ENCODE measurements around the gene TXK. TPM values are rescaled to one million over a fixed set of nuclear protein-coding genes. Genes with fewer than 3 reads are reported as not detected.

Gene TXK
- total RNA-seq, 4 donors from 2014 or later, result 1.7 to 5.2 (median 3.5) TPM

GRCh38 chr4:48022192-48022799 is 111.8 kb downstream of the TXK start:
- Histone ChIP-seq H3K4me3 (no peak overlapping the region), H3K36me3 (peaks cover 0 to 31% (median 0%) of the 10 kb centered on the region in 3 donors), H3K4me1 (peaks cover 0 to 24% (median 0%) of the 10 kb centered on the region in 3 donors), H3K27me3 (peaks cover 0 to 5% (median 0%) of the 10 kb centered on the region in 4 donors), H3K9me3 (no peaks in the 10 kb centered on the region), H3K27ac (no peak overlapping the region)
- 57 to 70% methylated on average over 3 of the region's 3 CpGs for WGBS, 2 donors
- intact Hi-C loops (cut with DNase I), result no loop called here
- DNase-seq, result no peak
- TF ChIP-seq CTCF (IDR thresholded peaks at IDR 0.05) (no peak), POLR2A (IDR thresholded peaks at IDR 0.05) (no peak)

DNA sequence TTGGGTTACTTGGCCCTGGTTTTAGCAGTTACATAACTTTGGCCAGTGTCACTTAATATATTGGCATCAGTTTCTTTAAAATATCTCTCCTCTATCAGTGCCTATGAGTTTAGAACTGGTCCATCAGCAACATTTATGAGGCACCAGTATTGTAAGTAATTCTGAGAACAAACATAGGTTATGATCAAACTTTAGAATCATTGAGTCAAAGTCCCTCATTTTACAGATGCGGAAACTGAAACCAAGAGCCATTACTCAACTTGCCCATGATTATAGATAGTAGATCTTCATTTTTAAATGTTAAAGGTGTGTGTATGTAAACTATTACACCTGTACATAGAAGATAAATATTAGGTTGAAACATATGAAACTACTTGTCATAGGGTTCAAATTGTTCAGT is 113.0 kb downstream of the TXK start:
- H3K27ac ChIP-seq, result no peak overlapping the region
- TF ChIP-seq CTCF (IDR thresholded peaks at IDR 0.05) (no peak), POLR2A (IDR thresholded peaks at IDR 0.05) (no peak)

DNA sequence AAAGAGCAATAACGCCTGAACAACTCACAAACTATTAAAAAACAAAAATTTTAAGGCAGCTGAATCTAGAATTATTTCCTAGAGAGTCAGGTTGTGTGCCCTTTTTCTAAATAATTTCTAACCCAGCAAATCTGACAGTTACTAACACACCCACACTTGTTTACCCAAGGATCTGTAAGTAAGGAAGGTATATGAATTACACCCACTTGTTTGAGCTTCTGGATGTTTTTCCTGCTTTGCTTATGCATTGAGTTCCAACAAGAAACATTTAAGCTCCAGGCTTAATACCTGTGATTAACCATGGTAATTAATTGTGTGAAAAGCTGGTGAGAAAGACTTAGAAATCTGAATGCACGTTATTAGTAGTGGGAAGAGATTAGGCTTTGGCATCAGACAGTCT is 115.9 kb downstream of the TXK start:
- H3K4me1 ChIP-seq, result peaks cover 0 to 53% (median 0%) of the 10 kb centered on the region in 3 donors
- no peaks in the 10 kb centered on the region for H3K36me3 ChIP-seq
- DNase-seq, result no peak
- peak overlapping the region in 3 of 4 donors; percentile 90 to 93 (median 92) for H3K27ac ChIP-seq
- H3K4me3 ChIP-seq, result peak overlapping the region; percentile 47 to 83 (median 70)
- TF ChIP-seq CTCF (IDR thresholded peaks at IDR 0.05) (no peak), POLR2A (IDR thresholded peaks at IDR 0.05) (no peak)
- intact Hi-C loops (cut with DNase I), result no loop called here
- peaks cover 0 to 13% (median 0%) of the 10 kb centered on the region in 4 donors for H3K27me3 ChIP-seq
- H3K9me3 ChIP-seq, result no peaks in the 10 kb centered on the region
- WGBS, 2 donors, result 35 to 49% methylated on average over 2 of the region's 2 CpGs

More for the DNA sequence above, 113.0 kb downstream of the TXK start:
- H3K4me1 ChIP-seq, result peaks cover 0 to 36% (median 0%) of the 10 kb centered on the region in 3 donors
- peaks cover 0 to 13% (median 0%) of the 10 kb centered on the region in 4 donors for H3K27me3 ChIP-seq
- H3K4me3 ChIP-seq, result no peak overlapping the region
- 48 to 69% methylated on average over 1 of the region's 1 CpG for WGBS, 2 donors
- no peaks in the 10 kb centered on the region for H3K9me3 ChIP-seq
- DNase-seq, result no peak
- intact Hi-C loops (cut with DNase I), result no loop called here
- peaks cover 0 to 19% (median 0%) of the 10 kb centered on the region in 3 donors for H3K36me3 ChIP-seq

DNA sequence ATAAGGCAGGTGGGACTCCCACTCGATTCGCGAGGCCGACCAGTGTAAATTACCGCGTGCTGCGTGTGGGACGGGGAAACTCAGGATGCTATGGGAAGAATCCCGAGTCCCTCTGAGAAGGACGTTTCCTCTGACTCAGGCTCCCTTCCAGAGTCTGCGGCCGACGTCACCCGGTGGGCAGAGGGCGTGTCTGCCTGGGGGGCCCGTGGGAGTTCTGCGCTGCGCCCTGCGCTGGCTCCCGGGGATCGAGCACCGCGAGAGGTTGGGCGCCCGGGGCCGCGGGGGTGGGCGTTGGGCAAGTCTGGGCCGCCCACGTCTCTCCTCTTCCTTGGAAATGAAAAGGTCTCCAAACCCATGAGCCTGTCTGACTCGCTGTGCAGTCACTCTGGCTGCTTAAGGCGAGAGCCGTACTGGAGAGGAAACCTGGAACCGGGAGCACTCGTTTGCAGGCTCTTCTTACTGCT is 116.9 kb downstream of the TXK start:
- peak overlapping the region; percentile 90 to 93 (median 92) for H3K27ac ChIP-seq
- intact Hi-C loops (cut with DNase I), result no loop called here
- no peaks in the 10 kb centered on the region for H3K36me3 ChIP-seq
- H3K27me3 ChIP-seq, result peaks cover 0 to 13% (median 0%) of the 10 kb centered on the region in 4 donors
- no peak for TF ChIP-seq POLR2A (IDR thresholded peaks at IDR 0.05)
- TF ChIP-seq CTCF (IDR thresholded peaks at IDR 0.05), result no peak
- H3K4me3 ChIP-seq, result peak overlapping the region; percentile 47 to 83 (median 70)
- H3K4me1 ChIP-seq, result peaks cover 0 to 58% (median 0%) of the 10 kb centered on the region in 3 donors
- no peak for DNase-seq
- 0% methylated on average over 3 of the region's 35 CpGs; no CpG with 5 or more reads in 1 of the 2 donors for WGBS, 2 donors
- no peaks in the 10 kb centered on the region for H3K9me3 ChIP-seq

Small RNA genes within 50 kb of the gene (small RNA-seq; reads per million reads assigned to genes)
- 0 reads per million in 4 donors for gene RF00019
- gene RF00026, result 0 reads per million in 4 donors
- gene RNU6-838P, result 0 reads per million in 4 donors

Other genes with a start within 250 kb of the TXK start
- gene NFXL1, start 219.7 kb downstream of the TXK start, total RNA-seq, result 10 to 100 TPM in 1 of 4 donors, 1 to 10 TPM in 3; 5.2 to 13.4 (median 7.5) TPM
- 1 to 10 TPM; 1.1 to 3.1 (median 2.5) TPM for gene CNGA1, start 117.6 kb downstream of the TXK start, total RNA-seq
- gene NIPAL1, start 117.5 kb downstream of the TXK start, total RNA-seq, result 10 to 100 TPM; 30.2 to 37.5 (median 33.9) TPM
- gene TEC, start 135.6 kb upstream of the TXK start, total RNA-seq, result 1 to 10 TPM; 3.8 to 8.6 (median 7.2) TPM
- 10 to 100 TPM; 30.1 to 88.9 (median 75.4) TPM for gene SLAIN2, start 207.3 kb upstream of the TXK start, total RNA-seq